HUES64 (cell line): ENCODE measurements around the gene KCNA10.
"Not testable (repeated sequence)": the region's sequence is repeated elsewhere in the genome, so short reads cannot be mapped to it uniquely, and the experiment has no call there.

Experiments
- H3K27ac ChIP-seq: 2 replicates; pipeline ENCODE4 v1.7.0; 2013; ENCODE audit warnings: low read depth, low read length, inconsistent platforms
- H3K27me3 ChIP-seq: 2 replicates; pipeline ENCODE4 v1.6.1; 2013; ENCODE audit warnings: mild to moderate bottlenecking, low read length; ENCODE audit not compliant: insufficient read depth
- H3K36me3 ChIP-seq: 2 replicates; pipeline ENCODE4 v1.6.1; 2013; ENCODE audit warnings: mild to moderate bottlenecking, low read length; ENCODE audit not compliant: insufficient read depth
- H3K4me1 ChIP-seq: 2 replicates; pipeline ENCODE4 v1.6.1; 2013; ENCODE audit warnings: mild to moderate bottlenecking, low read length, moderate library complexity; ENCODE audit not compliant: insufficient read depth
- H3K4me3 ChIP-seq: 2 replicates; pipeline ENCODE4 v1.5.1; 2013; ENCODE audit warnings: mild to moderate bottlenecking, low read length, moderate library complexity
- H3K9ac ChIP-seq: 2 replicates; pipeline ENCODE4 v1.6.1; 2013; ENCODE audit warnings: mild to moderate bottlenecking, low read depth, low read length
- H3K9me3 ChIP-seq: 2 replicates; pipeline ENCODE4 v1.6.1; 2013; ENCODE audit warnings: low read depth, low read length; ENCODE audit not compliant: insufficient read depth
- WGBS: fragments of 150-250, 120-280 bp; methylation state at CpG from one replicate; pipeline ENCODE4 v1.1.7; 2013; ENCODE audit warnings: missing lambda C conversion rate; 5-methylcytosine and 5-hydroxymethylcytosine counted together

KCNA10 gene

GRCh38 chr1:110513511-110513910, 5.5 kb downstream of the KCNA10 start:
- H3K9me3 ChIP-seq, result no peaks in the 10 kb centered on the region
- no peak overlapping the region for H3K4me3 ChIP-seq
- H3K27me3 ChIP-seq, result no peaks in the 10 kb centered on the region
- H3K4me1 ChIP-seq, result peaks cover 13% of the 10 kb centered on the region
- WGBS, result 39% methylated on average over 8 of the region's 8 CpGs
- H3K9ac ChIP-seq, result no peak overlapping the region
- no peak overlapping the region for H3K27ac ChIP-seq
- H3K36me3 ChIP-seq, result no peaks in the 10 kb centered on the region

GRCh38 chr1:110511436-110511835, 7.5 kb downstream of the KCNA10 start:
- Histone ChIP-seq H3K27ac (no peak overlapping the region), H3K27me3 (no peaks in the 10 kb centered on the region)
- WGBS, result over 99% methylated on average over 6 of the region's 6 CpGs

DNA sequence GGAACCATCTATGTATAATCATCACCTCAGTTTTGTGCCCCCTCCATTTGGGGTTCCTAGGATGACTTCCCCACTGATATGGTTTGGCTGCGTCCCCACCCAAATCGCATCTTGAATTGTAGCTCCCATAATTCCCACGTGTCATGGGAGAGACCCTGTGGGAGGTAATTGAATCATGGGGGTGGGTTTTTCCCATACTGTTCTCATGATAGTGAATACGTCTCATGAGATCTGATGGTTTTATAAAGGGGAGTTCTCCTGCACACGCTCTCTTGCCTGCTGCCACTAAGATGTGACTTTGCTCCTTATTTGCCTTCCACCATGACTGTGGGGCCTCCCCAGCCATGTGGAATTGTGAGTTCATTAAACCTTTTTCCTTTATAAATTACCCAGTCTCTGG, 8.1 kb downstream of the KCNA10 start:
- not testable (repeated sequence) for H3K9ac ChIP-seq, H3K36me3 ChIP-seq, H3K27ac ChIP-seq, H3K27me3 ChIP-seq, H3K9me3 ChIP-seq, H3K4me3 ChIP-seq
- WGBS, result 93% methylated on average over 5 of the region's 5 CpGs
- H3K4me1 ChIP-seq, result peaks cover 13% of the 10 kb centered on the region

More at GRCh38 chr1:110511436-110511835, 7.5 kb downstream of the KCNA10 start:
- Histone ChIP-seq H3K9me3 (no peaks in the 10 kb centered on the region), H3K4me1 (peaks cover 14% of the 10 kb centered on the region), H3K4me3 (no peak overlapping the region), H3K36me3 (no peaks in the 10 kb centered on the region), H3K9ac (no peak overlapping the region)

GRCh38 chr1:110509655-110510054, 9.3 kb downstream of the KCNA10 start:
- Histone ChIP-seq H3K27ac (no peak overlapping the region), H3K36me3 (no peaks in the 10 kb centered on the region), H3K27me3 (no peaks in the 10 kb centered on the region), H3K4me1 (peaks cover 13% of the 10 kb centered on the region), H3K9me3 (no peaks in the 10 kb centered on the region), H3K9ac (no peak overlapping the region), H3K4me3 (no peak overlapping the region)
- WGBS, result 97% methylated on average over 6 of the region's 6 CpGs

- Histone ChIP-seq H3K27ac (no peak overlapping the region), H3K4me3 (no peak overlapping the region), H3K9me3 (no peaks in the 10 kb centered on the region), H3K4me1 (peaks cover 12% of the 10 kb centered on the region), H3K36me3 (no peaks in the 10 kb centered on the region), H3K27me3 (no peaks in the 10 kb centered on the region), H3K9ac (no peak overlapping the region)
- 58% methylated on average over 14 of the region's 14 CpGs for WGBS
Observed at GRCh38 chr1:110508028-110508940, 10.7 kb downstream of the KCNA10 start.

- Histone ChIP-seq H3K9ac (no peak overlapping the region), H3K36me3 (no peaks in the 10 kb centered on the region), H3K27ac (no peak overlapping the region), H3K4me3 (no peak overlapping the region), H3K9me3 (no peaks in the 10 kb centered on the region), H3K4me1 (peaks cover 10% of the 10 kb centered on the region), H3K27me3 (no peaks in the 10 kb centered on the region)
- whole genome bisulfite sequencing, result 93% methylated on average over 4 of the region's 4 CpGs
Observed at GRCh38 chr1:110506541-110506940, 12.4 kb downstream of the KCNA10 start.

DNA sequence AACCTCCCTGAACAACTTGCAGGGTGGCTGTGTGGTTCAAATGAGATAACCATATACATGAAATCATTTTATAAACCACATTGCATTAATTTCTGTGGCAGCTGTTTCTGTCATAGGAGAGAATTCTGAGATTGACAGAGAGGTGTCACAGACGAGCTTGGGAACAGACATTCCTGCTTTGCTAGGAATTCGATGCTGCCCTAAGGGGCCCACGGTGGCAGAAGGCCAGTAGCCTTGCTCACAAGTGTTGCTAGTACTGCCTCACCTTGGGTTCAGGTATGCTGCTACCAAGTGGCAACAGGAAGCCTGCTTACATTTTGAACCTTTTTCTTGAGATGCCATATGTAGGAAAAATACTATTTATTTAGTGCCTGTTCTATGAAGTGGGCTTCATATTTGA, 13.4 kb downstream of the KCNA10 start:
- Histone ChIP-seq H3K27me3 (no peaks in the 10 kb centered on the region), H3K4me1 (peaks cover 10% of the 10 kb centered on the region), H3K9ac (no peak overlapping the region), H3K27ac (no peak overlapping the region), H3K9me3 (no peaks in the 10 kb centered on the region), H3K4me3 (no peak overlapping the region), H3K36me3 (no peaks in the 10 kb centered on the region)
- WGBS, result 59% methylated on average over 3 of the region's 3 CpGs

DNA sequence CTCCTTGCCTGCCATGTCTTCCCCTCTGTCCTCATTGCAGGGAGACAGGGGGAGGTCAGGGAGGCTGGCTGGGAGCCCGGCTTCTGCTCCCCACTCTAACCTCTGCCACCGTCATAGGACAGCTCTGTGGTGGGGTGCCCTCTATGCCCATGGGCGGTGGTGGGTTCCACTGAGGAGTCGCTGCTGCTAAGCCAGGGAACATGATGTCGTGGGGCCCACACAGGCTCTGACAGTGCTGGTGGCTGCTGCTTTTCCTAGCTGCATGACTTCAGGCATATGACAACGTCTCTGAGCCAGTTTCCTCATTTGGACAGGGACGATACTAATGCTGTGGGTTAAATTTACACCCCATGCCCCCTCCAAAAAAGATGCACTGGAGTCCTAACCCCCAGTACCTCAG, 14.7 kb downstream of the KCNA10 start:
- no peak overlapping the region for H3K4me3 ChIP-seq
- H3K27me3 ChIP-seq, result no peaks in the 10 kb centered on the region
- H3K9ac ChIP-seq, result no peak overlapping the region
- H3K27ac ChIP-seq, result no peak overlapping the region
- peaks cover 10% of the 10 kb centered on the region for H3K4me1 ChIP-seq
- H3K36me3 ChIP-seq, result no peaks in the 10 kb centered on the region
- no peaks in the 10 kb centered on the region for H3K9me3 ChIP-seq
- 93% methylated on average over 7 of the region's 7 CpGs for WGBS

DNA sequence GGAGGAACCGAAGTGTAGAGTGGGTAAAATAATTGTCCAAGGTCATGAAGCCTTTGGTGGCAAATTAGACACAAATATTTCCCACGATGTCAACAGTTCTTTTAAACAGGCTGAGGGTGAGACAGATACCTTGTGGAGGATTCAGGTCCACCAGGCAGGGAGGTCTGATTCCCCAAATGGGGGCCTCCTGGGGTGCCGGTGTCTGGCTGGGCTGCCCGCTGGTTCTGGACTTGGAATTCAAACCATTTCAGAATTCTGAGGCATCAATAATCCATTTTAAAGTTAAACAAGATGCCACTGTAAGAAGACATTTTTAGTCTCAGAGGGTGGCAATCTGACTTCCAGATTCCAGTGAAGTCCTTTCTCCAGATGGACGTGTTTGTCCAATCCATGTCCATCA, 15.5 kb downstream of the KCNA10 start:
- no peak overlapping the region for H3K27ac ChIP-seq
- H3K27me3 ChIP-seq, result no peaks in the 10 kb centered on the region
- peaks cover 8% of the 10 kb centered on the region for H3K4me1 ChIP-seq
- H3K9ac ChIP-seq, result no peak overlapping the region
- H3K9me3 ChIP-seq, result no peaks in the 10 kb centered on the region
- WGBS, result 91% methylated on average over 5 of the region's 5 CpGs
- H3K4me3 ChIP-seq, result no peak overlapping the region
- H3K36me3 ChIP-seq, result no peaks in the 10 kb centered on the region

DNA sequence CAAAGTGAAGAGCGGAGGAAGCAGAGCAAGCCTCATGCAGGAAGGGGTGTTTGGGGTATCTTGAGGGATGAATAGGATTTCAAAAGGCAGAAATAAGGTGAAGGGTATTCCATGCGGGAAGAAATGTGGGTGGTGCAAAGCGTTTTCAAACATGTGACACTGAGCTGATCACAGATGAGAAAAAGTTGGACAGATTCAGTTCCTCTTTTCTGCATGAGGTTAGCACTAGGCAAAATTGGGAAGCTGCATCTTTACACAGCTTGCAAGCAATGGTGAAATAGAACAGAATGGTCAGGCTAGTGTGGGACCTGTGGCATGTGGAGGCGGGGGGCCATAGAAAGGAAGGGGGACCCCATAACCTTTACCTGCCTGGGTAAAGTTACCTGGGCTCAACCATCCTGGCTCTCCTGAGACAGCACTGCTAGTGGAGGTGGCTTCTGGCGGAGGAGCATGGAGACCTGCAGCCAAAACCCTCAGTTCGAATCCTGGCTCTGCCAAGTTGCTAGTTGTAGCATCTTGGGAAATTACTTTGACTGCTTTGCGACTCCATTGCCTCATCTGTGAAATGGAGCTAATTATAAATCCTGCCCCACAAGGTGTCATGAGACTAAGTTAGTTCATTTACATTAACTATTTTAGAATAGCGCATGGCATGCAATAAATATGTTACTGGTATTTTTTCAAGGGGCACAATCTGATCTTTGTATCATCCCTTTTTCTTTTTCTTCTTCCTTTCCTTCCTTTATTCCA, 16.4 kb downstream of the KCNA10 start:
- no peak overlapping the region for H3K9ac ChIP-seq
- 94% methylated on average over 8 of the region's 8 CpGs for WGBS
- H3K9me3 ChIP-seq, result no peaks in the 10 kb centered on the region
- H3K4me3 ChIP-seq, result no peak overlapping the region
- no peak overlapping the region for H3K27ac ChIP-seq
- H3K27me3 ChIP-seq, result no peaks in the 10 kb centered on the region
- no peaks in the 10 kb centered on the region for H3K4me1 ChIP-seq
- H3K36me3 ChIP-seq, result no peaks in the 10 kb centered on the region

DNA sequence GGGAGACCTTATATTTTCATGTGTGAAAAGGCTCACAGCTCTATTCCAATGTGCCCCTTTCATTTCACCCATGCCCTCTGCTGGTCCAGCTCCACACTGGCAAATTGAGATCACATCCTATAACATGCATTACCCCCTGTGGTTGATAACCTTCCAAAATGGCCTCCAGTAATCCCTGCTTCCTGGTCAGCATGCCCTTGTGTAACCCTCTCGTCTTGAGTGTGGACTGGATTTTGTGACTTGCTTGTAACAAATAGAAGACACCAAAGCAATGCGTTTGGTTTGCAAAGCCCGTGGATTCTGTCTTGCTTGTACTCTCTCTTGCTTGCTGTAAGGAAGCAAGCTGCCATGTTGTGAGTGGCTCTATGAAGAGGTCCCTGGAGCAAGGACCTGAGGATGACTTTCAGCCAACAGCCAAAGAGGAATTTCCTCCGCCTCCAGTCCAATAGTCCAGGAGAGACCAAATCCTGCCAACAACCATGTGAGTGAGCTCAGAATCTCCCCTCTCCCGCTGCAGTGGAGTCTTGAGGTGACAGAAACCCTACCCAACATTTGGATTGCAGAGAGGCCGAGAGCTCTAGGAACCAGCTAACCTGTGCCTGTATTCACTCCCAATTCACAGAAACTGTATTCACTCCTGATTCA, 17.4 kb downstream of the KCNA10 start:
- H3K27ac ChIP-seq, result no peak overlapping the region
- WGBS, result 91% methylated on average over 6 of the region's 6 CpGs
- no peaks in the 10 kb centered on the region for H3K27me3 ChIP-seq

More for the DNA sequence above, 17.4 kb downstream of the KCNA10 start:
- Histone ChIP-seq H3K9me3 (no peaks in the 10 kb centered on the region), H3K4me1 (no peaks in the 10 kb centered on the region), H3K9ac (no peak overlapping the region), H3K4me3 (no peak overlapping the region), H3K36me3 (no peaks in the 10 kb centered on the region)
